HepG2 (cell line): ENCODE results near the gene ACER2. TPM values are rescaled to one million over a fixed set of nuclear protein-coding genes. Genes with fewer than 3 reads are reported as not detected.

ENCODE experiments used
- ATAC-seq: fragments of 200-7000 bp; cut with Tn5 transposase; 3 replicates; pipeline ENCODE4 v1.9.1; 2020; ENCODE audit warnings: mild to moderate bottlenecking, moderate library complexity
- BruUV-seq: library from RNA; stranded (reverse); fragments of 400-500 nt; replicated peaks from 2 replicates; lab custom pipeline; 2021; lab: Mats Ljungman, UMichigan
- CTCF ChIA-PET: fragments of 300-600 bp; formaldehyde crosslinking; extraction: SDS; loops from one replicate; lab custom pipeline; 2021; ENCODE audit warnings: low total read pairs, inconsistent platforms, low intra/inter-chr PET ratio; lab: Yijun Ruan, JAX
- POLR2A ChIA-PET: fragments of 350-600 bp; sonication (Branson Sonifier 250); formaldehyde crosslinking; loops from one replicate; lab custom pipeline; 2020; ENCODE audit warnings: antibody characterized with exemption, inconsistent platforms; lab: Yijun Ruan, JAX
- DNase-seq: peaks from one replicate; pipeline ENCODE4 v3.0.0-alpha.2; 2015; ENCODE audit warnings: low spot score
- FAIRE-seq: peaks from 3 replicates; lab custom pipeline; 2011; peaks lifted over from hg19 to GRCh38; lab: Jason Lieb, UNC
- H2AFZ ChIP-seq: one replicate; pipeline ENCODE4 v1.6.1; 2011; ENCODE audit warnings: low read length, inconsistent platforms
- H3K27ac ChIP-seq: fragments of 300-600 bp; 3 replicates; pipeline ENCODE4 v1.8.0; 2011; ENCODE audit warnings: mixed run types, mild to moderate bottlenecking, mixed read lengths, low read length, inconsistent platforms; ENCODE audit not compliant: insufficient read depth; ENCODE audit errors: extremely low read length
- H3K27me3 ChIP-seq, 2 experiments: fragments of 200-600 bp in 1 of 2; 2 replicates in 1 of 2; 3 replicates in 1 of 2; pipeline versions ENCODE4 v1.6.0 to v1.8.0; 2011; ENCODE audit warnings: low read length in 2 of 2, mild to moderate bottlenecking in 2 of 2, moderate library complexity in 2 of 2, inconsistent platforms in 1 of 2; ENCODE audit not compliant: insufficient read depth in 2 of 2, control insufficient read depth in 1 of 2
- H3K36me3 ChIP-seq, 2 experiments: fragments of 200-600 bp in 1 of 2; replicated peaks in 1 of 2; 2 replicates in 1 of 2; 3 replicates in 1 of 2; pipeline versions ENCODE4 v1.5.1 to v1.8.0; 2011; ENCODE audit warnings: low read length in 2 of 2, inconsistent platforms in 1 of 2; ENCODE audit not compliant: insufficient read depth in 2 of 2, control insufficient read depth in 1 of 2
- H3K4me1 ChIP-seq: 2 replicates; pipeline ENCODE4 v1.5.1; 2012; ENCODE audit warnings: low read length, inconsistent platforms; ENCODE audit not compliant: insufficient read depth
- H3K4me2 ChIP-seq: 2 replicates; pipeline ENCODE4 v1.6.0; 2011; ENCODE audit warnings: low read depth, low read length, inconsistent platforms
- H3K4me3 ChIP-seq, 3 experiments: fragments of 200-600 bp in 1 of 3; sonication (generic), shearing (Covaris generic) in 1 of 3; replicated peaks in 1 of 3; 2 replicates each; pipeline ENCODE4 v1.5.1; 2011 to 2016; ENCODE audit warnings: low read length in 3 of 3, inconsistent platforms in 2 of 3, low read depth in 2 of 3, mild to moderate bottlenecking in 2 of 3, control low read depth in 1 of 3, mixed read lengths in 1 of 3; ENCODE audit not compliant: insufficient read depth in 1 of 3
- H3K79me2 ChIP-seq: one replicate; pipeline ENCODE4 v1.6.1; 2011; ENCODE audit warnings: low read length, inconsistent platforms; ENCODE audit not compliant: insufficient read depth
- H3K9ac ChIP-seq: 2 replicates; pipeline ENCODE4 v1.6.0; 2011; ENCODE audit warnings: mild to moderate bottlenecking, low read depth, low read length, inconsistent platforms; ENCODE audit not compliant: insufficient read depth
- H3K9me3 ChIP-seq: 2 replicates; pipeline ENCODE4 v1.5.1; 2012; ENCODE audit warnings: mild to moderate bottlenecking, low read length
- H4K20me1 ChIP-seq: 2 replicates; pipeline ENCODE4 v1.6.0; 2011; ENCODE audit warnings: inconsistent platforms, mild to moderate bottlenecking, low read length, moderate library complexity; ENCODE audit not compliant: insufficient read depth
- CHCHD3 ChIP-seq: sonication (generic); formaldehyde crosslinking; IDR thresholded peaks from 2 replicates; pipeline ENCODE4 v1.8.0; 2022; ENCODE audit warnings: mild to moderate bottlenecking, missing genetic modification reagents, moderate library complexity
- ETV5 ChIP-seq: IDR thresholded peaks from 2 replicates; pipeline ENCODE4 v1.6.1; 2018; ENCODE audit warnings: missing biosample characterization, missing genetic modification reagents, inconsistent platforms, borderline replicate concordance
- EZH2 ChIP-seq: conservative IDR thresholded peaks from 2 replicates; pipeline ENCODE4 v1.6.1; 2012; ENCODE audit warnings: mild to moderate bottlenecking, low read depth, low read length, moderate library complexity
- HHEX ChIP-seq: IDR thresholded peaks from 2 replicates; pipeline ENCODE4 v1.6.1; 2016; ENCODE audit warnings: control low read depth
- HOXA9 ChIP-seq: sonication (generic); formaldehyde crosslinking; IDR thresholded peaks from 2 replicates; pipeline ENCODE4 v1.8.1; 2022; ENCODE audit warnings: missing genetic modification reagents, mild to moderate bottlenecking, moderate library complexity, borderline replicate concordance
- KAT7 ChIP-seq: IDR thresholded peaks from 2 replicates; pipeline ENCODE4 v1.6.1; 2018; ENCODE audit warnings: borderline replicate concordance, missing compliant biosample characterization
- NR0B2 ChIP-seq: sonication (generic); formaldehyde crosslinking; IDR thresholded peaks from 2 replicates; pipeline ENCODE4 v1.4.0; 2020; ENCODE audit warnings: mild to moderate bottlenecking, missing genetic modification reagents
- PATZ1 ChIP-seq: sonication (generic); formaldehyde crosslinking; IDR thresholded peaks from 2 replicates; pipeline ENCODE4 v1.4.0; 2020; ENCODE audit warnings: missing genetic modification reagents
- SMAD3 ChIP-seq: sonication (generic); formaldehyde crosslinking; IDR thresholded peaks from 2 replicates; pipeline ENCODE4 v1.4.0; 2020; ENCODE audit warnings: missing genetic modification reagents
- SYNCRIP ChIP-seq: fragments of 200-400 bp; formaldehyde crosslinking; IDR thresholded peaks from 2 replicates; pipeline ENCODE4 v1.6.1; 2018; ENCODE audit warnings: mild to moderate bottlenecking, low read depth, low read length; ENCODE audit not compliant: insufficient read depth
- TBX3 ChIP-seq: fragments of 450-650 bp; IDR thresholded peaks from 2 replicates; pipeline ENCODE4 v1.6.1; 2017; ENCODE audit warnings: antibody characterized with exemption, mild to moderate bottlenecking, inconsistent platforms, borderline replicate concordance
- YY1 ChIP-seq: IDR thresholded peaks from 2 replicates; pipeline ENCODE4 v1.6.1; 2011; ENCODE audit warnings: low read length, low read depth, moderate library complexity, mild to moderate bottlenecking; ENCODE audit not compliant: insufficient read depth, insufficient replicate concordance
- ZNF383 ChIP-seq: sonication (generic); formaldehyde crosslinking; IDR thresholded peaks from 2 replicates; pipeline ENCODE4 v1.4.0; 2020; ENCODE audit warnings: missing genetic modification reagents, mild to moderate bottlenecking, borderline replicate concordance
- ZNF547 ChIP-seq: sonication (generic); formaldehyde crosslinking; IDR thresholded peaks from 2 replicates; pipeline ENCODE4 v1.5.1; 2020; ENCODE audit warnings: mild to moderate bottlenecking, missing genetic modification reagents
- ZNF597 ChIP-seq: sonication (generic); formaldehyde crosslinking; IDR thresholded peaks from 2 replicates; pipeline ENCODE4 v1.5.0; 2020; ENCODE audit warnings: missing genetic modification reagents
- ZNF720 ChIP-seq: sonication (generic); formaldehyde crosslinking; IDR thresholded peaks from 2 replicates; pipeline ENCODE4 v1.4.0; 2020; ENCODE audit warnings: missing genetic modification reagents
- ZNF850 ChIP-seq: sonication (generic); formaldehyde crosslinking; conservative IDR thresholded peaks from 2 replicates; pipeline ENCODE4 v1.9.0; 2021; ENCODE audit warnings: mild to moderate bottlenecking, missing genetic modification reagents
- WGBS: methylation state at CpG from one replicate; pipeline ENCODE4 v1.1.6; 2017; ENCODE audit warnings: low lambda C conversion rate; 5-methylcytosine and 5-hydroxymethylcytosine counted together
- in situ Hi-C: cut with HindIII; loops from 2 replicates; pipeline ENCODE4 v1.10.0; 2017; ENCODE audit warnings: low pct_unique_long_range_greater_than_20kb; ENCODE audit not compliant: extremely low pct_ligation_motif_present
- intact Hi-C: fragments of 100-400 bp; cut with micrococcal nuclease; formaldehyde crosslinking; loops from one replicate; pipeline ENCODE4 v1.10.0; 2022; ENCODE audit not compliant: unreplicated experiment
- polyA plus RNA-seq, 8 experiments: library from polyadenylated mRNA; depleted of rRNA in 3 of 8; stranded (reverse) in 7 of 8; unstranded in 1 of 8; fragments of >200 nt; fragmentation: Illumina TruSeq in 4 of 8; extraction: Trizol in 4 of 8; gene quantifications; 2 replicates each; pipeline versions ENCODE4 v1.2.1 to v1.2.3, GENCODE V29; 2011 to 2016; ENCODE audit warnings: low read depth in 4 of 8, missing spikeins in 1 of 8, mixed read lengths in 1 of 8; ENCODE audit not compliant: insufficient read depth in 1 of 8
- total RNA-seq, 5 experiments: library from RNA; depleted of rRNA; stranded (reverse); fragments of >200 nt; fragmentation: Illumina TruSeq; extraction: Trizol; gene quantifications; 2 replicates each; pipeline ENCODE4 v1.2.3, GENCODE V29; 2016; ENCODE audit warnings: low read depth in 1 of 5
- TF ChIP-seq, protein P1 (sequence below): sonication (generic); formaldehyde crosslinking; IDR thresholded peaks from 2 replicates; pipeline ENCODE4 v1.4.0; 2020; ENCODE audit warnings: missing genetic modification reagents
- TF ChIP-seq, protein P2 (sequence below): sonication (generic); formaldehyde crosslinking; IDR thresholded peaks from 2 replicates; pipeline ENCODE4 v1.8.1; 2023; ENCODE audit warnings: missing genetic modification reagents, mild to moderate bottlenecking, borderline replicate concordance

The ACER2 gene
- total and polyA plus RNA-seq, 2 of the 13 experiments (the other 11 are each of a cell fraction or from before 2014, with no cell fraction given), result 1.9 to 3.4 TPM

DNA sequence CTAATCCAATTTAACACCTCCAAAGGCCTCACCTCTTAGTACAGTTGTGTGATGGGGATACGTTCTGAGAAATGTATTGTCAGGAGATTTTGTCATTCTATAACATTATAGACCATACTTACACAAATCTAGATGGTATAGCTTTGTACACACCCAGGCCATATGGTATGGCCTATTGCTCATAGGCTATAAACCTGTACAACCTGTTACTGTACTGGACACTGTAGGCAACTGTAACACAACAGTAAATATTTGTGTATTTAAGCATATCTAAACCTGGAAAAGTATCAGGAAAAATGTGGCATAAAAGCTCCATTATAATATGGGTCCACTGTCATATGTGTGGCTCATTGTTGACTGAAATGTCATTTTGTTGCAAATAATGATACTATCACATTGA lies 12.1 kb downstream of the ACER2 start (continued):
- TF ChIP-seq, protein P1, sequence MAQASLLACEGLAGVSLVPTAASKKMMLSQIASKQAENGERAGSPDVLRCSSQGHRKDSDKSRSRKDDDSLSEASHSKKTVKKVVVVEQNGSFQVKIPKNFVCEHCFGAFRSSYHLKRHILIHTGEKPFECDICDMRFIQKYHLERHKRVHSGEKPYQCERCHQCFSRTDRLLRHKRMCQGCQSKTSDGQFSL, result no peak
- TF ChIP-seq ZNF720 (CRISPR knock-in tag) (no peak), PATZ1 (CRISPR knock-in tag) (no peak), TBX3 (no peak), ZNF850 (CRISPR knock-in tag) (no peak), ZNF597 (CRISPR knock-in tag) (no peak), HHEX (CRISPR knock-in tag) (no peak)

DNA sequence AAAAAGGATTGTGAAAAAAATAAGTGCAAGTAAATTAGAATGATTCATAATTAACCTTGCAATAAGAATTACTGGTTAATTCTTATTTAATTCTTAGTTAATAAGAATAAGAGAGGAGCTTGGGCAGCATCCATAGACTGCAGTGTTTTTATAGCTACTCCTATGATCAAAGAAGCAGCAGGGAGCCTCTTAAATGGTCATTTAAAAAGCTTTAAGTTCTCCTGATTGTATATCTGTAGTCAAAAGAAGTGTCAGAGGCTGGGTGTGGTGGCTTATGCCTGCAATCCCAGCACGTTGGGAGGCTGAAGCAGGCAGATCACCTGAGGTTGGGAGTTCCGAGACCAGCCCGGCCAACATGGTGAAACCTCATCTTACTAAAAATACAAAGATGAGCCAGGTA lies 14.4 kb downstream of the ACER2 start:
- Histone ChIP-seq H3K36me3 (no peaks in the 10 kb centered on the region), H3K27me3 (no peaks in the 10 kb centered on the region), H3K27ac (no peak overlapping the region), H3K9ac (no peak overlapping the region), H3K79me2 (no peaks in the 10 kb centered on the region), H4K20me1 (no peaks in the 10 kb centered on the region), H3K4me1 (no peaks in the 10 kb centered on the region), H2AFZ (no peak overlapping the region), H3K9me3 (no peaks in the 10 kb centered on the region), H3K4me2 (no peak overlapping the region), H3K4me3 (no peak overlapping the region)
- 96% methylated on average over 3 of the region's 3 CpGs for WGBS
- ATAC-seq (no peak), DNase-seq (no peak), FAIRE-seq (no peak)
- in situ Hi-C loops (no loop called here), intact Hi-C loops (no loop called here)
- POLR2A ChIA-PET, result interaction anchor here (0.8 kb wide), 1 partner anchor 374 kb away, joined by 3 read pairs; the partner anchor contains the start of gene RRAGA
- BruUV-seq, result no TSS peak
- CTCF ChIA-PET, result no interaction called here
- no peak for TF ChIP-seq NR0B2 (CRISPR knock-in tag)
- no peak for TF ChIP-seq ZNF383
- no peak for TF ChIP-seq YY1
- TF ChIP-seq, protein P2, sequence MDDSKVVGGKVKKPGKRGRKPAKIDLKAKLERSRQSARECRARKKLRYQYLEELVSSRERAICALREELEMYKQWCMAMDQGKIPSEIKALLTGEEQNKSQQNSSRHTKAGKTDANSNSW (CRISPR knock-in tag), result no peak
- TF ChIP-seq HOXA9 (CRISPR knock-in tag), result no peak
- TF ChIP-seq SMAD3, result no peak
- no peak for TF ChIP-seq EZH2
- TF ChIP-seq ZNF547 (CRISPR knock-in tag), result no peak
- TF ChIP-seq CHCHD3 (CRISPR knock-in tag), result no peak
- no peak for TF ChIP-seq SYNCRIP
- no peak for TF ChIP-seq KAT7 (CRISPR knock-in tag)
- TF ChIP-seq ETV5 (CRISPR knock-in tag), result no peak
